ENCODE data around the gene ANKRD11.
A peak's percentile ranks its signal among the peaks of the same experiment; 100 is the strongest.
"Not testable (repeated sequence)": the region's sequence is repeated elsewhere in the genome, so short reads cannot be mapped to it uniquely, and the experiment has no call there.

ANKRD11 gene

GRCh38 chr16:89366561-89367537 lies 123.5 kb downstream of the ANKRD11 start:
- no peak for DNase-seq (ENCODE audit: low read depth in 2 of 2)

GRCh38 chr16:89365996-89366395 lies 124.4 kb downstream of the ANKRD11 start:
- no peak for DNase-seq (ENCODE audit: low read depth in 2 of 2)

- no peak for DNase-seq (ENCODE audit: low read depth in 2 of 2)
Observed at GRCh38 chr16:89365044-89365467, 125.3 kb downstream of the ANKRD11 start.

- DNase-seq (ENCODE audit: low read depth in 2 of 2), result no peak
Observed at GRCh38 chr16:89364606-89365005, 125.8 kb downstream of the ANKRD11 start.

GRCh38 chr16:89363621-89364393 lies 126.6 kb downstream of the ANKRD11 start:
- no peak for DNase-seq (ENCODE audit: low read depth in 2 of 2)

GRCh38 chr16:89362540-89363223 lies 127.7 kb downstream of the ANKRD11 start:
- DNase-seq (ENCODE audit: low read depth in 2 of 2), result not testable (repeated sequence)

GRCh38 chr16:89361751-89362539 lies 128.4 kb downstream of the ANKRD11 start:
- no peak for DNase-seq (ENCODE audit: low read depth in 2 of 2)

GRCh38 chr16:89360760-89361435 lies 129.5 kb downstream of the ANKRD11 start:
- DNase-seq (ENCODE audit: low read depth in 2 of 2), result peak; percentile 40 to 47

GRCh38 chr16:89359264-89360147 lies 130.9 kb downstream of the ANKRD11 start:
- DNase-seq (ENCODE audit: low read depth in 2 of 2), result no peak

- DNase-seq (ENCODE audit: low read depth in 2 of 2), result no peak
Observed at GRCh38 chr16:89358030-89359005, 132.0 kb downstream of the ANKRD11 start.

- DNase-seq (ENCODE audit: low read depth in 2 of 2), result no peak
Observed at GRCh38 chr16:89357055-89357816, 133.1 kb downstream of the ANKRD11 start.

- DNase-seq (ENCODE audit: low read depth in 2 of 2), result no peak
Observed at GRCh38 chr16:89355686-89356085, 134.7 kb downstream of the ANKRD11 start.

GRCh38 chr16:89355007-89355406 lies 135.4 kb downstream of the ANKRD11 start:
- DNase-seq (ENCODE audit: low read depth in 2 of 2), result no peak

- DNase-seq (ENCODE audit: low read depth in 2 of 2), result no peak
Observed at GRCh38 chr16:89354325-89354724, 136.0 kb downstream of the ANKRD11 start.

- no peak for DNase-seq (ENCODE audit: low read depth in 2 of 2)
Observed at GRCh38 chr16:89352091-89352681, 138.2 kb downstream of the ANKRD11 start.

- no peak for DNase-seq (ENCODE audit: low read depth in 2 of 2)
Observed at GRCh38 chr16:89351645-89352044, 138.7 kb downstream of the ANKRD11 start.

- DNase-seq (ENCODE audit: low read depth in 2 of 2), result no peak
Observed at GRCh38 chr16:89350701-89351380, 139.5 kb downstream of the ANKRD11 start.

Measured in stimulated activated CD8-positive, alpha-beta memory T cell treated with anti-CD3 and anti-CD28 coated beads, Interleukin-7, amount 100 ng/mL, for 1 hour (primary cell).